ENCODE results near the gene DDX20. TPM values are rescaled to one million over a fixed set of nuclear protein-coding genes. Genes with fewer than 3 reads are reported as not detected.

Gene DDX20
- total and polyA plus RNA-seq, 2 donors (not counting 3 experiments of a cell fraction or from before 2014, with no cell fraction given): 4.1 to 15.9 TPM

GRCh38 chr1:111778541-111779051, 22.9 kb downstream of the DDX20 start:
- Histone ChIP-seq H2AFZ (ENCODE audit: low read depth, low read length) (no peak overlapping the region), H3K9me3 (replicated peaks; ENCODE audit: control insufficient read depth, insufficient read depth, low read length) (no peaks in the 10 kb centered on the region), H3K4me1 (ENCODE audit: control insufficient read depth, extremely low read depth, insufficient read depth, low read length) (no peaks in the 10 kb centered on the region), H3K9ac (replicated peaks; ENCODE audit: extremely low read depth, insufficient read depth, low read length) (no peak overlapping the region), H3K27me3 (ENCODE audit: control insufficient read depth in 2 of 2, insufficient read depth in 2 of 2, low read length in 2 of 2) (no peaks in the 10 kb centered on the region), H3K36me3 (ENCODE audit: control insufficient read depth in 2 of 2, extremely low read depth in 1 of 2, insufficient read depth in 2 of 2, low read length in 2 of 2) (no peaks in the 10 kb centered on the region), H4K20me1 (replicated peaks; ENCODE audit: control insufficient read depth, extremely low read depth, insufficient read depth, low read length) (no peaks in the 10 kb centered on the region), H3K27ac (ENCODE audit: insufficient read depth, low read depth, low read length) (no peak overlapping the region), H3K4me2 (ENCODE audit: insufficient read depth, low read length) (no peak overlapping the region), H3K79me2 (ENCODE audit: control insufficient read depth, insufficient read depth, low read length) (no peaks in the 10 kb centered on the region), H3K4me3 (replicated peaks in 1 of 3; ENCODE audit: insufficient read depth in 1 of 3, low read depth in 1 of 3, low read length in 3 of 3) (no peak overlapping the region), H3K9me1 (replicated peaks; ENCODE audit: control insufficient read depth, extremely low read depth, insufficient read depth, low read length) (no peaks in the 10 kb centered on the region)
- ChIA-PET POLR2A (no interaction called here), CTCF (interaction anchor here (1.5 kb wide), 1 partner anchor 9 kb away, joined by 4 read pairs; no protein-coding TSS in a partner anchor)
- FAIRE-seq (no peak), DNase-seq (ENCODE audit: low read depth, low spot score) (no peak)
- no TSS peak for BruUV-seq (replicated peaks)
- TF ChIP-seq CTCF (IDR thresholded peaks at IDR 0.05; ENCODE audit: extremely low read depth in 1 of 2, insufficient read depth in 1 of 2, low read depth in 1 of 2, low read length in 2 of 2) (no peak), POLR2AphosphoS5 (IDR thresholded peaks at IDR 0.05; ENCODE audit: insufficient read depth, low read depth, low read length) (no peak), POLR2A (IDR thresholded peaks at IDR 0.05; ENCODE audit: low read depth, low read length) (no peak), EZH2 (IDR thresholded peaks at IDR 0.05; ENCODE audit: borderline replicate concordance, low read depth, low read length, severe bottlenecking) (no peak), JUN (IDR thresholded peaks at IDR 0.05; ENCODE audit: borderline replicate concordance, insufficient read depth, insufficient read length, low read depth) (no peak), GATA2 (IDR thresholded peaks at IDR 0.05; ENCODE audit: insufficient read depth, insufficient read length, low read depth, low read length) (no peak), MAX (IDR thresholded peaks at IDR 0.05; ENCODE audit: insufficient read depth, insufficient read length) (no peak), MYC (IDR thresholded peaks at IDR 0.05; ENCODE audit: low read depth, low read length) (no peak), FOS (IDR thresholded peaks at IDR 0.05; ENCODE audit: borderline replicate concordance, insufficient read depth, low read length) (no peak)
- dilution Hi-C loops (cut with MboI; ENCODE audit: extremely low pct_ligation_motif_present, low sequenced_read_pairs): no loop called here
- intact Hi-C loops (cut with micrococcal nuclease): no loop called here

Data from endothelial cell of umbilical vein (primary cell).